HG02588 (cell line): Measurements from ENCODE around the gene POMZP3.
"Not testable (repeated sequence)": the region's sequence is repeated elsewhere in the genome, so short reads cannot be mapped to it uniquely, and the experiment has no call there.

Source experiments
- ATAC-seq: cut with Tn5 transposase; IDR thresholded peaks from one replicate; pipeline ENCODE4 v1.9.1; 2021; ENCODE audit warnings: mild to moderate bottlenecking, moderate library complexity; ENCODE audit not compliant: unreplicated experiment

The POMZP3 gene

DNA sequence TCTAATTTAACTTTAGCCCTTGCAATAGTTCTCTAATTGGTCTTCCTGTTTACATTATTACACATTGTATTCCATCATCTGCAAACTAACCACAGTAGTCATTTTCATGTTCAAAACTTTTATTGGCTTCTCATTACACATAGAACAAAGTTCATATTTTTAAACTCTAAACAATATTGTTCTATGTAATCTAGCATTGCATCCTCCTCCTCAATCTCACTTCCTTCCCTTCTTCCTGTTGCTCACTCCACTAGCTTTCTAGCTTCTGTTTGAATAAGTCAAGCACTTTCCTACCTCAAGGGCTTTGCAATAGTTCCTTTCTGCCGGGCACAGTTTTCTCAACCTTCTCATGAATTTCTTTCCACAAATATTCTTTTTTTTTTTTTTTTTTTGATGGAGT is 38.5 kb downstream of the POMZP3 start:
- ATAC-seq: not testable (repeated sequence)

DNA sequence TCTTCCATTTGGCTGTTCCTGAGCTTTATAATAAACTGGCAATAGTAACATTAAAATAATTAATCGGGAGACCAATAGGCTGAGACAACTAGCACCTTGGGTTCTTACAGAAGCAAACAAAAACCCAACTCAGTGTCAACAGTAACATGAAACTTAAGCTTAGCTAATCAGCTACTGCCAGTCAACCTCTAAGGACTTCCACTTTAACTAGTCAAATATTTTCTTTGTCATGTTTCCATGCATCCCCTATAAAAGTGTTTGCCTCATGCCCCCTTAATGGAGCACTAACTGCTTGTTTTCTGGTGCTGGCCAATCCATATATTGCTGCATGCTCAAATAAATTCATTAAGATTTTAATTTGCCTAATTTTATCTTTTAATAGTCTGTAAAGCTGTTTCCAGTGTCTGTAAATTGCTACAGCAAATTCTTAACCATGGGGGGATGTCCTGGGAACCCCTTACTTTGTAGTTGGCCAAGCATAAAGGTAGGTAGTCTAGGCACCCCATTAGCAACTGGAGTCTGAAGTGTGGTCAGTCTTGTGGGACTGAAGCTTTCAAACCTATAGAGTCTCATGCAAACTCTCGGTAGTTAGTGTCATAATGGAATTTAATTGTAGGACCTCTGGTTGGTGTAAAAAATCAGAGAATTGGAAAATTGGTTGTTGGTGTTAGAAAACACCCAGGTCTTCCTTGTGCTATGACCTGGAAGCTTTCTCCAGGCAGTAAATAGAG is 40.3 kb downstream of the POMZP3 start:
- ATAC-seq: not testable (repeated sequence)

DNA sequence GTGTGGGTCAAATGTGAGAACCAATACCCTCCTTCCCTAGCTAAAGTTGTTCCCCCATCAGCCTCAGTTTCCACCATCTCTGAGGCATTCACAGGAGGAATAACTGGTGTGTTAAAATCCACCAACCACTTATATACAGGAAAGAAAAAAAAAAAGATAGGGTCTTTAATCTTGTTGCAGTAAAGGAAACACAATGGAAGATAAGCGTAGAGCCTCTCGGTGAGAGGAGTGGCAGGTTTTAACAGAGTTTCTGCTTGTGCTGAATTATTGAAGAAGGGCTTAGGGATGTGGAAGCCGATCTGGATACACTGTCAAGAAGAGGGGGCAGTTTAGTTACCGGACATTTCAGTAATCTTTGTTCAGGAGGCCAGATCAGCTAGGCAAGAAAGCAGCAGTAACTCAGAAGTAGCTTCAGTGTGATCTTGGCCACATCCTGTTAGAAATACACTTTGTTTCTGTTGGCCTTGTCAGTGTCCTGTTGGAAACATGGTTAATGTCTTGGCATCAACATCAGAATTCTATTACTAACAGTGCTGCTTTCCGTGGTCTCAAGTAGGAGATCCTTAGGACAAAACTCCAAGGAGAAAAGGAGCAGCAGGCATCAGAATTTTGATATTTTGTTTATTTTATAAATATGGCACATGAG is 43.3 kb downstream of the POMZP3 start:
- not testable (repeated sequence) for ATAC-seq

DNA sequence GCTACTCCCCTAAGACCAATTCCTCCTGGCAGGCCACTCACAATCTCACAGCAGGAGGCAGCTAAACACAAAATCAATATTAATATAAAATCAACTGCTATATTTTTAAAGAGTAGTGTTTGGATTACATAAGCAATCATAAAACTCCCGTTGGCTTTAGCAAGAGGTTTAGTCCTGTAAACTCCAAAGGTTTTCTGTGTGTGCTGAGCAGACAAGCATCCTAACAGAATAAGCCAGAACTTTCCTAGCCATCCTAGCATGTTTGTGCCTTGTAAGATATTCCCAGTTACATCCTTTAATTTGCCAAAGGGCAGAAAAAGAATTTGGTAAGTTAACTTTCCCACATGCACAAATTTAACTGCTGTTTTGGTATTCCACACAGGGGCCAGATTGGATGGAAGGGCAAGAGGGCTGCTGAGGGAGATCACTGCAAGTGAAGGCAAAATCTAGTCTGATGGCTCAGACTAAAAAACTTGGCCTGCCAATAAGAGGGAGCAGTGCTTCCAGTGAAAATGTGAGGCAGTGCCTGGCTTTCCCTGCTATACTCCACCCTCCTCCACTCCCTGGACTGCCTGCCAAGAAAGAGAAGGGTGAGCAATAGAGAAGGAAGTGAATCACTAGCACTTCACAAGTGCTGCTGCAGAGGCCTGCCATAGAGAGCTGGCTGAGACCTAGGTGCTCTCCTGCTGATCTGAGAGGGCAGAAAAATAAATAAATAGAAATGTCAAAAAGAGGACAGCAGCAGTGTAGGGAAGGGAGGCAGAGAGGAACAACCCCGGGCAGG is 44.0 kb downstream of the POMZP3 start:
- ATAC-seq: not testable (repeated sequence)

DNA sequence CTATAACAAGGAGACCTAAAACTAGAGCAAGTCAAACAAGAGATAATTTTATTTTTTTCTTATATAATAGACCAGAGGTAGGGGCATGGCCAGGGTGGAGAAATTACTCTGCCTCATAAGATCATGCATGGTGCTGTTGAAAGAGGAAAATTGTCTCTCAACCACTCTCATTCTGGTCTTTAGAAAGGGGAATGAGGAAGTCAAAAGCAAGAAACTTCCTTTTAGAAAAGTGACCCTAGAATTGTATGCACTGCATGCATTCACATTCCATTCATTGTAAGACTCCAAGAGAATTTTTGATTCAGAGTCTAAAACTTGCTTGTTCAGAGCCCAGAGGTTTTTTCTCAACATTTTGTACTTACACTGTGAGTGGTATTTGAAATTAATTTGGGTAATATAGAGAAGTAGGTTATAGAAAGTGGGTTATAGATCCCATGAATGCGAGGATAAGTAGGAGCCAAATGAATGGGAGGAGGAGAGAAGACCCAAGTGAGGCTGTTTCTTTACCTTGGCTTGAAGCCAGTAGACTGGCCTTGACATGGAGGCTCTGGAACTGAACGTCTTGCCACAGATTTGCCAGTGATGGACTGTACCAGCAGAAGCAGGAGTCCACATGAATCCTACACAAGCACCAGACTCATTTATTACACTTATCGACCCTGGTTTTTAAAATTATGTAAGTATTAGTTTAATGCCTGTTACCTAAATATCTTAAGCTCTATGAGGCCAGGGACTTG is 51.0 kb downstream of the POMZP3 start:
- ATAC-seq: not testable (repeated sequence)

DNA sequence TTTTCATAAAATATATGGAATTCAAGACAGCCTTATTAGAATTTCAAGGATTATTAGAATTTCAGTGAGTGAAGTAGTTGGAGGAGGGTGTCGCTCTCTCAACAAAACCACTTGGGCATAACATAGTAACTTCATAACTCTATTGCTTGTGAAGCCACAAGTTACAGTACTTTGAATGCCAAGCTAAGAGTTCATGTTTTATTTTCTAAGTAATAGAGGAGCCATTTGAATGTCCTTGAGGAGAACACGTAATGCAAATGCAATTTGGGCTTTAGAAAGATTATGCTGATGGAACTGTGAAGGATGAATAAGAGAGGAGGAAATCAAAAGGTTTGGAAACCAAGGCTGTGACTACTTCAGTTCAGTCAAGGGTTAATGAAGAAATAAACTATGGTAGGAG is 51.6 kb downstream of the POMZP3 start:
- ATAC-seq: not testable (repeated sequence)

DNA sequence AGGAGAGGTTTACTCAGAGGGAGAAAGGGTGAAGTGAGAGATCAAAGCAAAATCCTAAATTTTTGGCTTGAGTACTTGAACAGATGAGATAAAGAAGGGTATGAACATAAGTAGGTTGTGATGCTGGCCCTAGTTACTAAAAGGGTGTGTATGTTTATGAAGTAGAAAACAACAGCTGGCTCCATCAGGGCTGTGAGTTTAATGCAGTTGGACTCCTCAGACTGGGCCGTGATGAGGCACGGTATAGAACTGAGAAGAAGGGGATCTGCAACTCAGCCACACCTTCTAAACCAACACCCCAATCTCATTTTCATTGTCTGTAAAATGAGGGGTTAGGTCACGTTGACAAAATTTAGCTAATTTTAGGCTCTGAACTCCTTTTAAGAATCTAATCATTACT is 54.8 kb downstream of the POMZP3 start:
- ATAC-seq: not testable (repeated sequence)

DNA sequence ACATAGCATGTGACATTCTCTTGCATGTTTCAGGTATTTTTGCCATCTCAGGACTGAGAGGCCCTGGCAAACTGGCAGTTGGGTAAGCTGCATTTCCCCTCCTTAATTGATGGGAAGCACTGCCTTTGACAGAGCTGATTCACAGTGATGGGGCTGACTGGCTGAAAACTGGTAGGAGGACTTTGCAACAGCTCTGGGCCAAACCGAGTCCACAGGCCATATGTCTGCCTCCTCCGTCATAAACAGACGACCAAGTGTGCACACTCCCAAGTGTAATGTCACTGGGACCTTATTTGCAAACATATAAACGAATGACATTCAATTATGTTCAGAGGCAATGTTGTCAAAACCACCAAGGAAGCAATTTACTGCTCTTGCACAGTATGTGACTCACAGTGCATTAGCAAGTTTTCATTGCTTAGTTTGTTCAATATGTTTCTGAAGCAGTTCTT is 56.7 kb downstream of the POMZP3 start:
- not testable (repeated sequence) for ATAC-seq

DNA sequence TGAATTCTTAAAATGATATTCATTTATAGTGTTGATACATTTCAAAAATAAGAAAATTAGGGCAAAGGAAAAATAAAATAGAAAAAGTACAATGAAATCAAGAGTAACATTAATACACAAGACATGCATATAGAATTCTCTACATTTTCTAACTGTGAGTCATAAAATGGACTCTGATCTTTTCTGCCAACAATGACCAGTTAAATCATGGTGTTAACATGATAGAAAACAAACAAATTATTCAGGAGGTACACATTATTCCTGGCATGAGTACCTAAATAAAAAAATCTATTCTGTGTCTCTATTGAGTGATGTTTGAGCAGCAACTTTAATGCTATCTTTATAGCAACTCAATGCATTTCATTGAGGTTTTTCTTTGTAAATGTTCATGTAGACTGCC is 58.3 kb downstream of the POMZP3 start:
- not testable (repeated sequence) for ATAC-seq

DNA sequence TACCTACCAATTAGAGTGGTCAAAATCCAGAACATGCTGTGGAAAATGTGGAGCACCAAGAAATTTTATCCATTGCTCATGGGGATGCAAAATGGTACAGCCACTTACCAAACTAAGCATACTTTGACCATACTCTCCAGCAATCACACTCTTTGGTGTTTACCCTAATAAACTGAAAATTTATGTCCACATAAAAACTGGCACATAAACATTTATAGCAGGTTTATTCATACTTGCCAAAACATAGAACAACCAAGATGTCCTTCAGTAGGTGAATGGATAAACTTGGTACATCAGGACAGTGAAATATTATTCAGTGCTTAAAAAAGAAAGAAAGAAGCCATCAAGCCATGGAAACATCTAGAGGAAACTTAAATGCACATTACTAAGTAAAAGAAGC is 59.3 kb downstream of the POMZP3 start:
- not testable (repeated sequence) for ATAC-seq

DNA sequence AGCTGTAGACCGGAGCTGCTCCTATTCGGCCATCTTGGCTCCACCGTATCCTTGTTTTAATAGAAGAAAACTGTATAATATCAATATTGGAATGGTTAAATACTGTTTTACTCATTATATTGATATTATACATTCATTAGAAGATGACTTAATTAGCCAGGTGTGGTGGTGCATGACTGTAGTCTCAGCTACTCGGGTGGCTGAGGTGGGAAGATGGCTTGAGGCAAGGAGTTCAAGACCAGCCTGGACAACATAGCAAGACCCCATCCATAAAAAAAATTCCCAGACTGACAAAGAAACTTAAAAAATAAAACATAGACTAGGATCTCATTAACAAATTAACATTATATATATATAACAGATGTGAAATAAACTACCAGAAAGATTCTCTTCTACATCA is 59.8 kb downstream of the POMZP3 start:
- ATAC-seq: not testable (repeated sequence)

DNA sequence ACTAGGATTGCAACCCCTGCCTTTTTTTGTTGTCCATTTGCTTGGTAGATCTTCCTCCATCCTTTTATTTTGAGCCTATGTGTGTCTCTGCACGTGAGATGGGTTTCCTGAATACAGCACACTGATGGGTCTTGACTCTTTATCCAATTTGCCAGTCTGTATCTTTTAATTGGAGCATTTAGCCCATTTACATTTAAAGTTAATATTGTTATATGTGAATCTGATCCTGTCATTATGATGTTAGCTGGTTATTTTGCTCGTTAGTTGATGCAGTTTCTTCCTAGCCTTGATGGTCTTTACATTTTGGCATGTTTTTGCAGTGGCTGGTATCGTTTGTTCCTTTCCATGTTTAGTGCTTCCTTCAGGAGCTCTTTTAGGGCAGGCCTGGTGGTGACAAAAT is 62.1 kb downstream of the POMZP3 start:
- ATAC-seq: not testable (repeated sequence)

DNA sequence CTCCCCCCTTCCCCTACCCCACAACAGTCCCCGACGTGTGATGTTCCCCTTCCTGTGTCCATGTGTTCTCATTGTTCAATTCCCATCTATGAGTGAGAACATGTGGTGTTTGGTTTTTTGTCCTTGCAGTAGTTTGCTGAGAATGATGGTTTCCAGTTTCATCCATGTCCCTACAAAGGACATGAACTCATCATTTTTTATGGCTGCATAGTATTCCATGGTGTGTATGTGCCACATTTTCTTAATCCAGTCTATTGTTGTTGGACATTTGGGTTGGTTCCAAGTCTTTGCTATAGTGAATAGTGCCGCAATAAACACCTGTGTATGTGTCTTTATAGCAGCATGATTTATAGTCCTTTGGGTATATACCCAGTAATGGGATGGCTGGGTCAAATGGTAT is 65.7 kb downstream of the POMZP3 start:
- not testable (repeated sequence) for ATAC-seq

DNA sequence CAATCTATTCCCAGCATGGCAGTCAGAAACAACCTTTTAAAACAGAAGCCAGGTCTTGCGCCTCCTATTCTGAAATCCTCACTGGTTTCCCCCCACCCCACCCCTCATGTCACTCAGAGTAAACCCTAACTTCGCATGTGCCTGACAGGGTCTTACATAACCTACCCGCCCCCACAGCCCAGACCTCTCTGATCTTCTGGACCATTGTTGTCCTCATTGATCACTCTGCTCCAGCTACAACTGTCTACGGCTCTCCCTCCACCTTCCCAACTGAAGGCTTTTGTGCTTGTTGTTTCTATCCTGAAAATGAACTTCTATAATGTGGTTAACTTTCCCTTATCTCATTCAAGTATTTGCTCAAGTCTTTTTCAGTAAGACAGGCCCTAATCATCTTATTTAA is 66.9 kb downstream of the POMZP3 start:
- not testable (repeated sequence) for ATAC-seq
